HPDE6-E6E7 (cell line): ENCODE measurements around the gene TACR2.

Experiments
- DNase-seq: peaks from one replicate; pipeline ENCODE4 v3.0.0; 2011; ENCODE audit warnings: missing footprints; ENCODE audit errors: extremely low spot score

TACR2 gene

GRCh38 chr10:69374931-69375306, 41.8 kb downstream of the TACR2 start:
- no peak for DNase-seq

- DNase-seq, result no peak
Observed at GRCh38 chr10:69374242-69374641, 42.5 kb downstream of the TACR2 start.

- no peak for DNase-seq
Observed at GRCh38 chr10:69372126-69372980, 44.4 kb downstream of the TACR2 start.

GRCh38 chr10:69367469-69367868, 49.2 kb downstream of the TACR2 start:
- no peak for DNase-seq

GRCh38 chr10:69366738-69367137, 50.0 kb downstream of the TACR2 start:
- DNase-seq, result no peak

- no peak for DNase-seq
Observed at GRCh38 chr10:69364232-69364940, 52.3 kb downstream of the TACR2 start.

- no peak for DNase-seq
Observed at GRCh38 chr10:69363666-69364065, 53.1 kb downstream of the TACR2 start.

- DNase-seq, result no peak
Observed at GRCh38 chr10:69362471-69362954, 54.2 kb downstream of the TACR2 start.

- DNase-seq, result no peak
Observed at GRCh38 chr10:69361303-69361614, 55.5 kb downstream of the TACR2 start.

- DNase-seq, result peak; percentile 87
Observed at GRCh38 chr10:69360485-69361302, 56.0 kb downstream of the TACR2 start.

- DNase-seq, result no peak
Observed at GRCh38 chr10:69359594-69359993, 57.1 kb downstream of the TACR2 start.

GRCh38 chr10:69359148-69359547, 57.6 kb downstream of the TACR2 start:
- no peak for DNase-seq

- no peak for DNase-seq
Observed at GRCh38 chr10:69358148-69358795, 58.4 kb downstream of the TACR2 start.

- DNase-seq, result no peak
Observed at GRCh38 chr10:69356187-69356586, 60.5 kb downstream of the TACR2 start.

GRCh38 chr10:69353977-69354635, 62.6 kb downstream of the TACR2 start:
- DNase-seq, result no peak
